ENCODE data around the gene ZSCAN12. TPM values are rescaled to one million over a fixed set of nuclear protein-coding genes. Genes with fewer than 3 reads are reported as not detected.

ZSCAN12 gene
- total and polyA plus RNA-seq, 3 experiments from 2014 or later, result 2.2 to 4.4 (median 4.3) TPM

DNA sequence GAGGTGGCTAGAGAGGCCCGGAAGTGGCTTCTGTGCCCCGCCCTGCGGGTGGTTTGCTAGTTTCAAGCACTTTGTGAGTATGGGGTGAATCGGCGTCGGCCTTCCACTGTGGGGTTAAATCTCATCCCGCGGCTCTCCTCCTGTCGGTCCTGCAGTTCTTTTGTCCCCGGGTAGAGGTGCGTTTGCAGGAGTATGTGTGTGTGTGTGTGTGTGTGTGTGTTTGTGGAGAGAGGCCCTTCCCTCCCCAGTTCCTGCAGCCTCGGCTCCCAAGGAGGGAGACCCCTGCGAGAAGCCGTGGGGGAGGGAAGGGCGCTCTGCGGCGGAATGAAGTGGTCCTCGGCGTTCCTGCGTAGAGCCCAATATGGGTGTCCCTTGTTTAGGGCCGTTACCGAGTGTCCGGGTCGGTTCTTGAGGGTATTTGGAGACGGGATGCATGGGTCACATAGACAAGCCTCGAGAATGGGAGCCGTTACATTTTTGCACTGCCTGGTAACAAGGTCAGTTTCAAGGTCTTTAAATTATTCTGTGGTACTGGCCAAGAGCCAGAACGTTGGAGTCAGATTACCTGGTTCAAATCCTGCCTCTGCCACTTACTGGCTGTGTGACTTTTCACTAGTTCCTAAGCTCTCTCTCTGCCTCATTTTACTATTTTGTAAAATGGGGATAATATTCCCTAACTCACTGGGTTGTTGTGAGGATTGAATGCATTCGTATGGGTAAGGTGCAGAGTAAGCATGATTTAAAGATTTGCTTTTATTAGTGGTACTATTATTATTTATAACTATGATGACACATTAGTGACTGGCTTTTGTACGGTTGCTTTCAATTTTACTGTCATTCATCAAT lies 49.4 kb downstream of the ZSCAN12 start, which contains the start of gene ZKSCAN3:
Gene ZKSCAN3 (plus strand): TSS at position 56 of the 846 bp plus-strand sequence. CDS start 9,640 bp downstream, outside the sequence.
- Histone ChIP-seq H3K9me3 (ENCODE audit: low read length) (no peaks in the 10 kb centered on the region), H3K27me3 (ENCODE audit: insufficient read depth, low read length, poor library complexity, severe bottlenecking) (peaks cover 4% of the 10 kb centered on the region), H3K36me3 (ENCODE audit: insufficient read depth, low read length) (no peaks in the 10 kb centered on the region), H3K27ac (ENCODE audit: low read depth, low read length) (peak within 1 kb of the TSS; percentile 76), H3K4me1 (ENCODE audit: insufficient read depth, low read length) (peaks cover 11% of the 10 kb centered on the region), H3K4me3 (ENCODE audit: low read length) (peak within 1 kb of the TSS; percentile 89)
- peaks cover 0 to 11% (median 0%) of the 10 kb centered on the region in 3 donors for H3K36me3 Mint-ChIP-seq
- no peaks in the 10 kb centered on the region for H3K9me3 Mint-ChIP-seq
- CTCF ChIA-PET, result interaction anchor here (0.9 to 1.5 kb wide), 3 partner anchors 14 to 98 kb away, joined by 3 to 6 read pairs (median 4); partner anchors contain the start of gene ZKSCAN4
- H3K4me3 Mint-ChIP-seq, result peak within 1 kb of the TSS; percentile 95 to 100 (median 99)
- POLR2A ChIA-PET, result interaction anchor here (0.6 to 1.1 kb wide), 4 partner anchors 14 to 208 kb away, joined by 3 to 8 read pairs (median 5); partner anchors contain the start of genes ZKSCAN8, ZSCAN26 and ZSCAN31
- H3K27ac Mint-ChIP-seq, result peak within 1 kb of the TSS; percentile 65 to 100 (median 96)
- DNase-seq, result peak; percentile 71 to 89 (median 76)
- H3K27me3 Mint-ChIP-seq, result peaks cover 16 to 21% of the 10 kb centered on the region in 2 donors
- peaks cover 29 to 42% (median 35%) of the 10 kb centered on the region in 3 donors for H3K4me1 Mint-ChIP-seq

DNA sequence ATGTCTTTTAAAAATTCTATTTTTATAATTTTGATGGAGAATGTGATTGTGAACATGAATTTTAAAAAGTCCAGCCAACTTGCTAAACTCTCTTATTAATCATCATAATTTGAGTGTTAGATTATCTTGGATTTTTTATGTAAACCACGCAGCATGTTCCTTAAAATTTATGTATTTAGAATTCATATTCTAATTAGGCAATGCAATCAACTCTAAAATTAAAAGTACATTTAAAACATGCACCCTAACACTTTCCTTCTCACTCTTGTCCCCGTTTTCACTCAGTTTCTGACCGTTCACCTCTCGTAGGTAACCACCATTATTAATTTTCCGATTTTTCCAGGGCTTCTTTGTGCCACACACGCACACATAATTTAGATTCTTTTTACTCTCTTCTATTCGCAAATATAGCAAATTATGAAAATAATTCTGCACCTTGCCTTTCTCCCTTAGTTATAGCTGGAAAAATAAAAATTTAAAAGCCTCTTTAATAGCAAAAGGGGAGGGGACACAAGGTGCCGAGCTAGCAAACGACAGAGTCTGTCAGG lies 50.1 kb downstream of the ZSCAN12 start:
- ChIA-PET CTCF (interaction anchor here (0.9 to 1.5 kb wide), 3 partner anchors 13 to 97 kb away, joined by 3 to 6 read pairs (median 4); partner anchors contain the start of gene ZKSCAN4), POLR2A (interaction anchor here (0.6 to 1.0 kb wide), 3 partner anchors 14 to 208 kb away, joined by 3 to 8 read pairs (median 7); partner anchors contain the start of genes ZKSCAN8, ZSCAN26 and ZSCAN31)
- Histone ChIP-seq H3K36me3 (ENCODE audit: insufficient read depth, low read length) (no peaks in the 10 kb centered on the region), H3K27me3 (ENCODE audit: insufficient read depth, low read length, poor library complexity, severe bottlenecking) (peaks cover 6% of the 10 kb centered on the region), H3K4me1 (ENCODE audit: insufficient read depth, low read length) (peaks cover 11% of the 10 kb centered on the region), H3K4me3 (ENCODE audit: low read length) (peak overlapping the region; percentile 89), H3K9me3 (ENCODE audit: low read length) (no peaks in the 10 kb centered on the region), H3K27ac (ENCODE audit: low read depth, low read length) (peak overlapping the region; percentile 76)
- DNase-seq, result no peak
- Mint-ChIP-seq H3K27ac (peak overlapping the region; percentile 65 to 100 (median 96)), H3K9me3 (no peaks in the 10 kb centered on the region), H3K36me3 (peaks cover 0 to 11% (median 0%) of the 10 kb centered on the region in 3 donors), H3K4me3 (peak overlapping the region; percentile 95 to 100 (median 99)), H3K27me3 (peaks cover 20 to 26% of the 10 kb centered on the region in 2 donors), H3K4me1 (peaks cover 29 to 39% (median 34%) of the 10 kb centered on the region in 3 donors)

DNA sequence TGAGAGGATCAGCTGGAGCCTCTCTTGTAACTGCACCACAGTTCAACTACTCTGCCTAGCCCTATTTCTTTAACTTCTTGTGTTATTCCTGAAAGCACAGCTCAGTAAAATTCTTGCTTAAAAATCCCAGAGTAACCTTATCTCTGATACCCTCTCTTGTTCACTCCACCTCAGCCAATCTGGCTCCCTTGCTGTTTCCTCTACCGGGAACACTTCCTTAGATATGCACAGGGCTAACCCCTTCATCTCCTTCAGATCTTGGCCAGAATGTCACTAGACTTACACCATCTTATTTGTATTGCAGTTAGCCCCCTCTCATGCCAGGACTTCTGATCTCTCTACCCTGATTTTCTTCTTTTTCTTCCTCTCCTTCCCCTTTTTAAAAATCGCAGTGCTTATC lies 52.4 kb downstream of the ZSCAN12 start:
- no peak for DNase-seq
- Mint-ChIP-seq H3K4me1 (peaks cover 24 to 29% (median 29%) of the 10 kb centered on the region in 3 donors), H3K9me3 (no peaks in the 10 kb centered on the region), H3K27ac (no peak overlapping the region), H3K4me3 (no peak overlapping the region), H3K27me3 (peaks cover 22 to 36% of the 10 kb centered on the region in 2 donors), H3K36me3 (peaks cover 0 to 8% (median 0%) of the 10 kb centered on the region in 3 donors)
- Histone ChIP-seq H3K4me1 (ENCODE audit: insufficient read depth, low read length) (peaks cover 11% of the 10 kb centered on the region), H3K9me3 (ENCODE audit: low read length) (no peaks in the 10 kb centered on the region), H3K36me3 (ENCODE audit: insufficient read depth, low read length) (no peaks in the 10 kb centered on the region), H3K27me3 (ENCODE audit: insufficient read depth, low read length, poor library complexity, severe bottlenecking) (peaks cover 7% of the 10 kb centered on the region), H3K27ac (ENCODE audit: low read depth, low read length) (no peak overlapping the region), H3K4me3 (ENCODE audit: low read length) (no peak overlapping the region)
- POLR2A ChIA-PET, result no interaction called here
- CTCF ChIA-PET, result interaction anchor here (0.8 kb wide), 1 partner anchor 9 kb away, joined by 3 read pairs; no protein-coding TSS in a partner anchor

DNA sequence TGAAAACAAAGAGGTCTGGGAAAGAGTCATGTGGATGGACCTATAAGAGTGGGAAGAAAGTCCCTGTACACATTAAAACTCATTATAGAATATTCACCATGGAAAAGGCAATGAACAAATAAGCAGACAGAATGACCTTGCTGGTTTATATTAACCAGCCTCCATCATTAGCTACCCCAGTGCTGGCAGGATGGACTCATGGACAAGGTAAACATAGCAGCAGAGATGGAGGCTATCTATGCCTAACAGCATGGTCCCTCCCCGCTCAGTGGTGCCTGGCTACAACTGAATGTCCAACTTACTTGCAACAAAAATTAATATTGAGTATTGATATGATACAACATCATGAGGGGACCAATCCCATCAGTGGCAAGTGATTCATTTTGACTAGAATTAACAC lies 54.3 kb downstream of the ZSCAN12 start:
- POLR2A ChIA-PET, result no interaction called here
- H3K36me3 ChIP-seq (ENCODE audit: insufficient read depth, low read length), result no peaks in the 10 kb centered on the region
- peaks cover 0 to 7% (median 1%) of the 10 kb centered on the region in 3 donors for H3K36me3 Mint-ChIP-seq
- peaks cover 7 to 10% (median 9%) of the 10 kb centered on the region in 3 donors for H3K4me1 Mint-ChIP-seq
- H3K9me3 Mint-ChIP-seq, result peaks cover 0 to 8% (median 0%) of the 10 kb centered on the region in 5 donors
- H3K9me3 ChIP-seq (ENCODE audit: low read length), result no peaks in the 10 kb centered on the region
- H3K4me3 Mint-ChIP-seq, result no peak overlapping the region
- H3K27me3 Mint-ChIP-seq, result peaks cover 22 to 41% of the 10 kb centered on the region in 2 donors
- CTCF ChIA-PET, result interaction anchor here (1.3 kb wide), 1 partner anchor 11 kb away, joined by 3 read pairs; no protein-coding TSS in a partner anchor
- H3K4me3 ChIP-seq (ENCODE audit: low read length), result no peak overlapping the region
- H3K4me1 ChIP-seq (ENCODE audit: insufficient read depth, low read length), result no peaks in the 10 kb centered on the region
- H3K27me3 ChIP-seq (ENCODE audit: insufficient read depth, low read length, poor library complexity, severe bottlenecking), result peaks cover 7% of the 10 kb centered on the region
- H3K27ac ChIP-seq (ENCODE audit: low read depth, low read length), result no peak overlapping the region
- H3K27ac Mint-ChIP-seq, result no peak overlapping the region
- DNase-seq, result no peak

DNA sequence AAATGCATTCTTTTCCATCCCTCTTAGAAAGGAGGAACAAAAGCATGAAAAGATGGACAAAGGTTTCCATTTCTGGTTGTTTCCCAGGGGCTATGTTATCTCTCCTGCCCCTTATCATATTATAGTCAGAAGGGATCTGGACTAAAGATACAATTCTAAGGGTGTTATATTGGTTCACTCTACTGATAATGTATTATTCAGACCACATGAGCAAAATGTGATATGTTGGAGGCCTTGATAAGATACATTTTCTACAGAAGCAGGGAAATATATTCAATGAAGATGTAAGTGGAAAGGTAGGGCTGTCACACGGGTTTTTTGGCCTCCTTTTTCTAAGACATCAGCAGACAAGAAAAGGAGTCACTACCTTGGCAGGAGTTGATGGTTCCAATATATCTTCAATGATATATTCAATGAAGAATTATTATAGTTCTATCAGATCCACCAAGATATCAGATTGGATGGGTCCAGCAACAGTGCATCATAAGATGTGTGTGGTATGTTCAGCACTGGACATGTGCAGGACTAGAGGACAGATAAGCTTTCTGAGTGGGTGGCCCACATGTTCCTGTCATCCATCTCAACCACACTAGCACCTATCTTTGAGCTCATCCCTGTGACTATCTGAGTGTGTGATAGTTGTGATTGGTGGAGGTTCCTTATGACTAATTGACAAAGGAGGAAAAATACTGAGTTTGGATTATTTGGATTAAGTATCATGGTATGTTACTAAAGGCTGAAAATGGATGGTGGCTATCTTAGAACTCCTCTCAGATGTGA lies 55.5 kb downstream of the ZSCAN12 start:
- no peak overlapping the region for H3K4me3 Mint-ChIP-seq
- H3K27me3 Mint-ChIP-seq, result peaks cover 21 to 41% of the 10 kb centered on the region in 2 donors
- no peak for DNase-seq
- peaks cover 0 to 1% (median 0%) of the 10 kb centered on the region in 3 donors for H3K36me3 Mint-ChIP-seq
- no peak overlapping the region for H3K27ac ChIP-seq (ENCODE audit: low read depth, low read length)
- H3K9me3 ChIP-seq (ENCODE audit: low read length), result no peaks in the 10 kb centered on the region
- H3K4me1 Mint-ChIP-seq, result no peaks in the 10 kb centered on the region
- no peaks in the 10 kb centered on the region for H3K4me1 ChIP-seq (ENCODE audit: insufficient read depth, low read length)
- H3K9me3 Mint-ChIP-seq, result peaks cover 0 to 9% (median 3%) of the 10 kb centered on the region in 5 donors
- H3K36me3 ChIP-seq (ENCODE audit: insufficient read depth, low read length), result no peaks in the 10 kb centered on the region
- peaks cover 7% of the 10 kb centered on the region for H3K27me3 ChIP-seq (ENCODE audit: insufficient read depth, low read length, poor library complexity, severe bottlenecking)
- ChIA-PET CTCF (interaction anchor here (1.3 kb wide), 1 partner anchor 12 kb away, joined by 3 read pairs; no protein-coding TSS in a partner anchor), POLR2A (no interaction called here)
- H3K27ac Mint-ChIP-seq, result no peak overlapping the region
- H3K4me3 ChIP-seq (ENCODE audit: low read length), result no peak overlapping the region

DNA sequence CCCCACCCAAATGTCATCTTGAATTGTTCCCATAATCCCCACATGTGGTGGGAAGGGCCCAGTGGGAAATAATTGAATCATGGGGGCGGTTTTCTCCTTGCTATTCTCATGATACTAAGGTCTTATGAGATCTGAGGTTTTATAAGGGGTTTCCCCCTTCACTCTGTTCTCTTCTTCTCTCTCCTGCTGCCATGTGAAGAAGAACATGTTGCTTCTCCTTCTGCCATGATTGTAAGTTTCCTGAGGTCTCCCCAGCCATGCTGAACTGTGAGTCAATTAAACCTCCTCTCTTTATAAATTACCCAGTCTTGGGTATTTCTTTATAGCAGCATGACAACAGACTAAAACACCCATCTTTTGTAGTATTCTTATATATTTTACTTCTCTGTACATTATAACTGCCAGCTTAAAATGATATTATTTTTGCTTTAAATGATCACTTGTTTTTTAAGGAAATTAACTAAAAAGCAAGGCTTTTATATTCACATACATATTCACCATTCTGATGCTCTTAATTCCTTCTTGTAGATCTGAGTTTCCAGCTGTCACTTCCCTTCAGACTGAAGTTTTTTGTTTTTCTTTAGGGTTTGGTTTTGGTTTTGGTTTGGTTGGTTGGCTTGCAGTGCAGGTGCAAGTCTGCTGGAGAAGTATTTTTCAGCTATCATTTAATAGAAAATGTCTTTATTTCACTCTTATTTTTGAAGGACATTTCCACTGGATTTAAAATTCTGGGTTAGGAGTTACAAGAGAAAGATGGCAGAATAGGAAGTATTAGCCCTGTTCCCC lies 59.0 kb downstream of the ZSCAN12 start:
- Histone ChIP-seq H3K4me3 (ENCODE audit: low read length) (no peak overlapping the region), H3K4me1 (ENCODE audit: insufficient read depth, low read length) (peaks cover 13% of the 10 kb centered on the region), H3K36me3 (ENCODE audit: insufficient read depth, low read length) (no peaks in the 10 kb centered on the region), H3K9me3 (ENCODE audit: low read length) (no peaks in the 10 kb centered on the region), H3K27ac (ENCODE audit: low read depth, low read length) (no peak overlapping the region), H3K27me3 (ENCODE audit: insufficient read depth, low read length, poor library complexity, severe bottlenecking) (peaks cover 3% of the 10 kb centered on the region)
- Mint-ChIP-seq H3K4me1 (no peaks in the 10 kb centered on the region), H3K27ac (no peak overlapping the region), H3K27me3 (peaks cover 9 to 24% of the 10 kb centered on the region in 2 donors), H3K4me3 (peak overlapping the region in 1 of 7 donors; percentile 46), H3K9me3 (peaks cover 0 to 9% (median 3%) of the 10 kb centered on the region in 5 donors), H3K36me3 (peaks cover 0 to 1% (median 0%) of the 10 kb centered on the region in 3 donors)
- ChIA-PET POLR2A (no interaction called here), CTCF (interaction anchor here (1.2 kb wide), 1 partner anchor 15 kb away, joined by 6 read pairs; no protein-coding TSS in a partner anchor)
- DNase-seq, result no peak

Data from CD8-positive, alpha-beta memory T cell (primary cell).